ENCODE results near the gene AAMP.

The AAMP gene

DNA sequence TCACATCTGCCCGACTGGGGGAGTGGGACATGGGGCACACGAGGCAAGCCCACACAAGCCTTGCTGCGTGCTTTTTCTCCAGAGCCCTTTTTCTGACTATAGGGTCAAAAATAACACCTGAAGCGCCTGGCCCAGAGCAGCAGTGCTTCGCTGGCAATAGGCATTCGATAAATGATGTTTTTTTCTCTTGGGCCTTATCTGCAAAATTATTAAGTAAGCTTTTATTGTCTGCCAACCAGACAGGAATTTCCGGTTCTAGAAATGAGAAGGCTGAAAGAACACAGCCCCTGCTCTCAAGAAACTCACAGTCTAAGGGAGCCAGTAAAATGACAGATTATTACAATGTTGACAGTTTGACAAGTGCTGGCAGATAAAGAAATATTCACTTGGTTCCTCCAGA lies 25.1 kb upstream of the AAMP start:
- H3K27ac ChIP-seq, result peak overlapping the region in 18 of 21 experiments; percentile 21 to 99 (median 58)
- H3K4me3 ChIP-seq, result no peak overlapping the region

DNA sequence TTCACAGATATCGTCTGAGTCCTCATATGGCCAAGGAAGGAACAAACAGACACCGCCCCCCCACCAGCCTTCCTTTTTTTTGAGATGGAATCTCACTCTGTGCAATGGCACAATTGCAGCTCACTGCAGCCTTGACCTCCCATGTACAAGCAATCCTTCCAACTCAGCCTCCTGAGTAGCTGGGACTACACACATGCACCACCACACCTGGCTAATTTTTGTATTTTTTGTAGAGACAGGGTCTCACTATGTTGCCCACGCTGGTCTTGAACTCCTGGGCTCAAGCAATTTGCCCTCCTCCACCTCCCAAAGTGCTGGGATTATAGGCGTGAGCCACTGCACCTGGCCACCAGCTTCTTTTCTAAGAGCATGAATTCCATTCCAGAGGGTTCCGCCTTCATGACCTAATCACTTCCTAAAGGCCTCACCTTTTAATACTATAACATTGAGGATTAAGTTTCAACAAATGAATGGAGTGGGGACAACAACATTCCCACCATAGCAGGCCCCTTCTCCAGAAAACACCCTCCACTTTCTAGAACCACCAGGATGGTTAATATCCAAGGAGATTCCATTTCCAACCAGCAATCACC lies 24.6 kb upstream of the AAMP start:
- H3K27ac ChIP-seq, result peak overlapping the region in 18 of 21 experiments; percentile 21 to 99 (median 52)
- no peak overlapping the region for H3K4me3 ChIP-seq

DNA sequence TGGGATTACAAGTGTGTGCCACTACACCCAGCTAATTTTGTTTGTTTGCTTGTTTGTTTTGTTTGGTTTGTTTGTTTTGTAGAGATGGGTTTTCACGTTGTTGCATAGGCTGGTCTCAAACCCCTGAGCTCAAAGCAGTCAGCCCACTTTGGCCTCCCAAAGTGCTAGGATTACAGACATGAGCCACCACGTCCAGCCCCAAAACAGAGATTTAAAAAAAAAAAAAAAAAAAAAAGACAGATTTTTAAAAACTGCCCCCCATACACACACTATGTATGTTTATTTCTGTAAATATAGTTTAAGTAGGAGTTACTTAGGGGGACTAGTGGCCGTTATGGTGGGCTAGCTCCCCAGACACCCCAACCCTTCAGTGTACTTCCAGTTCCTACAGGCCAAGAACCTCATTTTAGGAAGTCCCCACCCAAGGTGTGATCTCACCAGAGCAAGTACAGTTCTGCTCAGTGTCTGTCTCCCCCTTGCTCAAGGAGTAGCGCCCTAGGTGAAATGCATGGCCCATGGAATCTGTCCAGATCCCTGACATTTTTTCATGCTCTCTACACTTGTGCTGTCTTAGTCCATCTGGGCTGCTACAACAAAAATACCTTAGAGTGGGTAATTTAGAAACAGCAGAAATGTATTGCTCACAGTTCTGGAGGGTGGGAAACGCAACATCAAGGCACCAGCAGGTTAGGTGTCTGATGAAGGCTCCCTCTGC lies 23.9 kb upstream of the AAMP start:
- H3K4me3 ChIP-seq, result no peak overlapping the region
- H3K27ac ChIP-seq, result peak overlapping the region in 15 of 21 experiments; percentile 21 to 100 (median 73)

DNA sequence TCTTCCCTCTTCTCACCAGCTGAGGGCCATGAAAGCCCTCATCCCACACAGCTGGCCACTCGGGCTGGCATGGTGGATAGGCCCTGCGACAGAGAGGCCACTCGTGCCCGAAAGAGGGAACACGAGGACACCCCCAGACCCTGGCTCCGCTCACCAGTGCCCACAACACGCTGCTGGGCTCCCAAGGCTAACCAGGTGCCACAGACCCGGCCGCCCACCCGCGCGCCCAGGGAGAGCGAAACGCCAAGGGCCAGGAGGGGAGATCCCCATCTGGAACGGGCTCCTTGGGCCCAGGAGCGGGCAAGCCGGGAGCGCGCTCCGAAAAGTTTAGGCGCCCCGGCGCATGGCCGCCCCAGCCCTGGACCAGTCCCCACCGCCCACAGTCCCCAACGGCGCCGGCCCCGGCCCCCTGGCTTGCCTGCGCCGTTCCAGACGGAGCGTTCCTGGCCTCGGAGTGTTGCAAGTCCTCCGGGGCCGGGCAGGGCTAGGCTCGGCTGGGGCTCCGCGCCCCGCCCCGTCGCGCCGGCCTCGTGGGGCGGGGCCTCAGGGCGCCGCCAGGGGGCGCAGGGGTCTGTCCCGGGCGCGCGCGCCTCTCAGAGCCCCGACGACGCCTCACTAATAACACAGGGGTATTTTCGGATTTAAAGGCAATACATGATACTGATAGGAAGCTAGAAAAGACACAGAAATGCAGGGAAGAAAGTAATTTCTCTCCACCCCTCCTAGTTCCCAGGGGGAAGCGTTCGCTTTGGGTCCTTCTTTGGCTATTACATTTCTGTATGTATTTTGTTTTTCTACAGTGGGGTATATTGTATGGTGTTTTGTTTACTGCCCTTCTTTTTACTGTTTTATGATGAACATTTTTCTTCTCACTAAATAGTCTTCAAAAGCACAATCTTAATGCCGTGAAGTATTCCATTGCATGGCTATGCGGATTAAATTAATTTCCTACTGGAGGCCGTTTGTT lies 22.4 kb upstream of the AAMP start, which contains the start of gene TMBIM1:
TSS of gene TMBIM1 (minus strand) at position 456 of the 967 bp plus-strand sequence. CDS start 10,362 bp downstream, outside the sequence.
- H3K27ac ChIP-seq, result peak within 1 kb of the TSS; percentile 83 to 100 (median 98)
- H3K4me3 ChIP-seq, result peak within 1 kb of the TSS; percentile 65 to 89 (median 82)

DNA sequence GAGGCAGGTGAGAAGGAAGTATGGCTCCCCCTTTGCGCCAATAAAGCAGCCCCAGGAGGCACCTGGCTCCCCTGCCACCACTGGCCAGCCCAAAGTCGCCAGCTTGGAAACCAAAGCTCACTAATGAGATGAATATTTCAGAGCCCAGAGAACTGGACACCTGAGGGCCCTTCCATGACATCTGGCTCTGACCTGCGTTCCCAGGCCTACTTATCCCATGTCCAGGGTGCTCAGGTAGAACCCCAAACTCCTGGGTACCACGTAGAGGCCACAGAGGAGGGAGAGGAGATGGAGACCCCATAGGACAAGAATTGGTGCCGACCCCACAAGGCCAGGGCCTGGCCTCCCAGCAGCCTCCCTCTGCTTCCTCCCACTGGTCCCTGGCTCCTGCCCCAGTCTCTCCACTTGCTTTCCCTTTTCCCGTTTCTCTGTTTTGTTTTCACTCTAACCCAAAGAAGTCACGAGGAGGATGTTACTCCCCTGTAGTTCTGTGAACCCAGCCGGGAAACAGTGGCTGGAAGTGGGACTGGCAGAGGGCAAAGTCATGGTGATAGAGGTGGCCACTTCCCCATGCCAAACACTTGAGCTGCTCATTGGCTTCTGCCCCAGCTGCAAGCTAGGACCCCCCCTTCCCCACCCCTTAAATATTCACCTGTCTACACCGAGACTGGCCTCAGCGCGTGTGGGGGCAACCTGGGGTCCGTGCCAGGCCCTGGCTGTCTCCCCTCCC lies 21.5 kb upstream of the AAMP start:
- Histone ChIP-seq H3K4me3 (peak overlapping the region; percentile 65 to 89 (median 82)), H3K27ac (peak overlapping the region; percentile 83 to 100 (median 98))

DNA sequence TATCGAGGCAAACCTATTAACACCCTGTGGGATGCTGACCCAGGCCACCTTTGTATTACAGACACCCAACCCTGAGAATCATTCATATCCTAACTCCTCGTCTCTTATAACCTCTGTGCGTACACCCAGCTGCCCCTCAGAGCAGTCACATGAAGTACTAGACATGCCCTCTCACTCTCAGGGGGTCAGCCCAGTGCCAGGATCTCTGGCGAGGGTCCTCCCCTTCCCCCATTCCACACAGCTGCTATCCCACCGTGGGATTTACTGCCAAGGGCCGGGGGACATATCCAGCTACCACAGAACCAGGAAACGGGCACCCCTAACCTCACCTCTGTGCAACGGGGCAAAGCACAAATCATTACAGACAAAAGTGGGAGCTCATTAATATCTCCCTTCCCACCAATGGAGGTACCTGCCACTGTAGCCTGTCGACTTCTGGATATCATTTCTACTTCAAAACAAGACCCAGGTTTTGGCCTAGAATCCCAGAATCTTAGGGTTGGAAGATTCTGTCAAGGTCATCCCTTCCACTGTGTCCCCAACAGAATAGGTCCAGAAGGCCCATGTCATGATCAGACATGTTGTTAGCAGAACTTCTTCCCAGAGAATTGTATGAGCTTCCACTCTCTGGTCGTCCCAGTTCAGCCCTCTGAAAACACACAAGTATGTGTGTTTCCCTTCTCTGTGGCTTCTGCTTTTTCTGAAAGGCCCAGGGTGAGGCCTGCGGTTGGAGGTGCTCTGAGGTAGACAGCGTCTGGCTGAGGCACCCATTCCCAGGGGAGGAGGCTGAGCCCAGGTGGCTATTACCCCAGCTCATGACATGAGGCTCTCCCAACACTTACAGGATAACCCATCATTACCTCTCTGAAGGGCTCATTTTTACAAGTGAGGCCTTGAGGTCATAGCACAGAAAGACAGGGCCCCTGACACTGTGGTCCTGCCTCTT lies 20.7 kb upstream of the AAMP start:
- Histone ChIP-seq H3K4me3 (peak overlapping the region; percentile 65 to 89 (median 82)), H3K27ac (peak overlapping the region; percentile 83 to 100 (median 98))

DNA sequence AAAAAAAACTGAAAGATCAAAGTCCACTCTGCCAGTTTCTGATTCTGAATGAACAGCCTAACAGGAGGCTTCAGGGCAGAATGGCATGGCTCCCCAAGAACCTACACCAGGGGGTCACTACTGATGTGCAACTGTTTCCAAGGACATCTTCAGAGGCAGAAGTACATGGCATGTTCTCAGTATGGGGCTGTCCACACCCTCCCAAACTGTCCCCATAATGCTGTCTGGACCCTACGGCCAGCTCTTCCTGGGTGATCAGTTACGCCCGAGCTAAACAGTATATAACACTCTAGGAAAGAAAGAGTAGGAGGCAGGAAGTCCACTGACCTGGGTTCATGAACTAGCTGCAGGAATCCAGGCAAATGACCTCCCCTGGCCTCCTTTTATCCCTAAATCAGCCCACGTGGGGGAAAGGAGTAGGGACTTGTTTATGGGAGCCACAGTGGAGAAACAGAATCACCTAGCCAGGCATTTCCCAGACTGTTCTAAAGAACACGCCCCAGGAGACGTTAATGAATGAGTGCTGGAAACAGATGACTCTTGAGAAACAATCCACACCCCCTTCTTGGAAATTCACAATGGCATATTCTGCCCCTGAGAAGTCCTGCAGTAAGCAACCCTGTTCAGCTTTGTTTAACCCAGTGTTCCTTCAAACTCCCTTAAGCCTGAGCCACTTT lies 19.8 kb upstream of the AAMP start:
- H3K4me3 ChIP-seq, result peak overlapping the region; percentile 65 to 89 (median 82)

DNA sequence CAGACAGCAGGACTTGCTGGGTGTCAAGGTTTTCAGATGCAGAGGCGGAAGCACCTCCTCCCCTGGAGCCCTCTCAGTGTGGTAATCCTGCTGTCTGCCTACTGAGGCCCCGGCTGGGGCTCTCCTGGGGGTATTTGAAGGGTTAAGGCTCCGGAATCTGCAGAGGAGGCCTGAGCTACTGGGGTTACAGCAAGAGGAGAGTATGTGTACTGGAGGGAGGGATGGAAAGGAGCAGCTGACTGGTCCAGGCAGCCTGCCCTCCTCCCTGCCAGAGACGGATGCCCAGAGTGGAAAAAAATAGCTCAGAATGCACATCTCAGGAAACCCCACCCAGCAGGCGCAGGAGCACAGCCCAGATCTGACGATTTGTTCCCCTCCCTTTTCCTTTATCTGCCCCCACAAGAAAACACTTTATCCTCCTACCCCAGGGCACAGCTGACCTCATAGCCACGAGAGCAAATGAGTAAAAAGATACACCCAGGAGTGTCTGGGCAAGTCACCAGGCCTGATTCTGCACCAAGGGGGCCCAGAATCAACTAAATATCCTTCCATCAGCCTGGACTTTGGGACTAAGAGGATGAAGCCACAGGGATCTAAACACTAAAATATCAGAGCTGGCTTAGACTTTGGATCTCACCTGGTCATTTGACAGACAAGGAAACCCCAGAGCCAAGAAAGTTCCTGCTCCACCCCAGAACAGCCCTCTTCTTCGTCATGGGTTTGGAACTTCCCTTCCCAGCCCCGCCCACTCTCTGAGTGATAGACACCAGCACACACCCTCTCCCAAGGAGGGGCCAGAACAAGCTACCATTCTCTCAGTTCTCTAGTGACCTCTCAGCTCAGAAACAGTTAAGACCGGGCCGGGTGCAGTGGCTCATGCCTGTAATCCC lies 16.9 kb upstream of the AAMP start:
- Histone ChIP-seq H3K4me3 (peak overlapping the region; percentile 11 to 39 (median 20)), H3K27ac (peak overlapping the region; percentile 59 to 100 (median 98))

More for the DNA sequence above, 19.8 kb upstream of the AAMP start:
- peak overlapping the region; percentile 83 to 100 (median 98) for H3K27ac ChIP-seq

DNA sequence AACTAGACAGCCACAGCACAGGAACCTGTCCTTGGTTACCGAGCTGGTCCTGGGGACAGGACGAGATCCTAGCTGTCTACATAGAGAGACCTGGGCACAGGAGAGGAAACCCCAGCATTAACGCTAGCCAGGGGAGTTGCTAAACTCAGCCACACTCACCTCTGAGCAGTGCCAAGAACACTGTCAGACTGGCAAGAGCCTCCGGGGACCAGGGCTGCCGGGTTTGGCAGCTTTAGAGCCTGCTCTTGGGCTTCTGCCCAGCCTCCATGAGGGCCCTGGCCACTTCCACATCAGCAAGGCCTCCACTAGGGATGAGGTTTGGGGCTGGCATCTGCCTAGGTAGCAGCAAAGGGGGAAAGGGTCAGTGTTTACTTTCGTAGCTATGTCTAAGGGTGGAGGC lies 15.7 kb upstream of the AAMP start:
- Histone ChIP-seq H3K4me3 (peak overlapping the region in 4 of 7 experiments; percentile 19 to 39 (median 26)), H3K27ac (peak overlapping the region; percentile 32 to 100 (median 98))

DNA sequence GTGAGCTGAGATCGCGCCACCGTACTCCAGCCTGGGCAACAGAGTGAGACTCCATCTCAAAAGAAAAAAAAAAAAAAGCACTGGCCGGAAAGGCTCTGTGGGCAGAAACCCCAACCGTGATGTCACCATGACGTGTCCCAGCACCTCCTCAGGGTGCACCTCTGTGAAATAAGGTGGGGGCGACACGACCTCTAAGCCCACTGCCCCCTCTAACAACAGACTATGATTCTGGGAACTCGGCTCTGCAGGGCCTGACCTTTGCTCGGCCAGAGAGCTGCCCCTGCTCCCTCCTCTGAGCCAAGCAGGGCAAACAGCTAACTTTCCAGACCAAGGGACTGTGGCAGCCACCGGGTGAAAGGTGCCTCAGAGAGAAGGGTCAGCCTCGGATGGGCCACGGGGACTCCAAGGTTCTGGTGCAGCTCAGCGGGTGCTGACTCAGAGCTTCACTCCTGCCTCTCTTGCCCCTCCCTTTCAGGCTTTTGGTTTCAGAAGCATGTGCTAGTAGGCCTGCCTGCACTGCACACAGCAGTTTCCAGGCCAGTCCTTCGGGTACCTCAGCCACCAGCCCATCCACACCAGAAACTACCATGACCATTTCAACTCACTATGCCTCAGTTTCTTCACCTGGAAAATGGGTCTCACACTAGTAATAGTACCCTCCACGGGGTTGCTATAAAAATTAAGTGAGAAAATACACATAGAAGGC lies 14.3 kb upstream of the AAMP start:
- Histone ChIP-seq H3K27ac (peak overlapping the region in 17 of 21 experiments; percentile 70 to 100 (median 98)), H3K4me3 (no peak overlapping the region)

DNA sequence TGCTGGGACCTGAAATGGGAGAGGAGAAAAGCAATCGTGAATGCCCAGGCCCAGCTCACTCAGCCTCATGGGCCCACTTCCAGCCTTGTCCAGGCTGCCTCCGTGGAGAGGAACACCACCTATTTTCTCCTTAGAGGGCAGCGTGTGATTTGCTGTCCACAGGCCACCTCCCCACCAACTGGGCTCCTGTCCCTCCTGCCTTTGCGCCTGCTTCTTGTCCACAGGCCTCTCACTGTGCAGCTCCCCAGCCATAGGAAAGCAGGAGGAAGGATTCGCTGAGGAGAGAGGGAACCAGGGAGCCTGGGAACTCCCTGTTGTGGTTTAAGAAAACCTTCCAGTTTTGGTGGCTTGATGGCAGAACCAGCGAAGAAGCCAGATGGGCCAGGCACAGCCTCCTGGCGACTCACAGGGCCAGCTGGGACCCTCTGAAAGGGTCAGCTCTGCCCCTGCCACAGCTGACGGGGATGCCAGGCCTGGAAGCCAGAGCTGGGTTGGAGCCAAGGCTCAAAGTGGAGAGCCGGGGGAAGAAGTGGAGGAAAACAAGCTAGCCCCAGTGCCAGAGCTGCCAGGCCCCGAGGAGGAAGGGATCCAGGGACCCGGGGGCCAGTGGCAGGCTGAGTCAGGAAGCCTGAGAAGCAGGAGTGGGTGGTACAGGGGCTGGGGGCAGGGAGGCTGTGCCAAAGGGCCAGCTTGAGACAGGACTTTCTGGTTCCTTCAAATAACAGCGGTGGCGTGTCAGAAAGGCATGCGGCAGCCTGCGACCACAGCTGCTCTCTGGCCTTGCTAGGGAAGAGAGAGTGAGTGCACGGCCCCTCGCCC lies 12.4 kb upstream of the AAMP start:
- H3K4me3 ChIP-seq, result no peak overlapping the region
- peak overlapping the region; percentile 50 to 100 (median 85) for H3K27ac ChIP-seq

DNA sequence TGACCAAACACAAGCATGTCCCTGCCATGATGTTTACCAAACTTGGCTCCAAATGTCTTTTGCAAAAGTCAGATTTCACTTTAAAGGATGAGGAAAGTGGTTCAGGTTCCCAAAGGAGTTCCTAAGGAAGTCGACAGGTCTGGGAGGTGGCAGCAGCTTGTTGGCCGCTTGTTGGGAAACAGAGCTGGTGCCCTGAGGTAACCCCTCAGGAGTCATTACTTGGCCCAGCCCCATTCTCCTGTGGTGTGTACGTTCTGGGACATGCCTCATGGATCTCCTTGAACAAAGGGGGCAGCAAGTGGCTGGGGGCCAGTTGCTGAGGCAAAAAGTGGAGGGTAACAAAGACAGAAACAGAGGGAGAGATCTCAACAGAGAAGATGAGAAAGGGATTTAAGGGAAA lies 11.5 kb upstream of the AAMP start:
- Histone ChIP-seq H3K4me3 (no peak overlapping the region), H3K27ac (peak overlapping the region in 19 of 21 experiments; percentile 57 to 100 (median 90))

DNA sequence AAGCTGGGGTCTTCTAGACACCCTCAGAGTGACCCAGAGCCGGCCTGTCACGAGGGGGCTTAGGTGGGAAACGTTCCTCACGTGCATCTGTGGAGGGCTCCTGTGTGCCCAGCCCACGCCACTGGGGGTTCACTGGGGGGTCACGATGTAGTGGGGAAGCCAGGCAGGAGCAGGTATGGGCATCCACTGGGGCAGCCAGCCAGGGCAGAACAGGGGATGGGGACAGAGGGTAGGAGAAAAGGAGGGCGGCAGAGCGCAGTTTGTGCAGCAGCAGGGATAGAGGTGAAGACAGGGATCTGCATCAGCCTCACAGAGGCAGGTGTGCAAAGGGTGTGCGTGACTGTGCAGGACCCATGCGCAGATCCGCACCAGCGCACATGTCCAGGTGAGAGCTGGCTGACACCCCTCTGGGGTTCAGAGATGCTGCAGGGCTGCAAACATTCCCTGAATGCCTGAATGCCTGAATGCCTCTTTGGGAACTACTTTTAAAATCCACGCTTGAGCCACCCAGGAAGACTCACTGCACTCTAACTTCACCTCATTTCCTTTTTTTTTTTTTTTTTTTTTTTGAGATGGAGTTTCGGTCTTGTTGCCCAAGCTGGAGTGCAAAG lies 10.4 kb upstream of the AAMP start:
- no peak overlapping the region for H3K4me3 ChIP-seq
- H3K27ac ChIP-seq, result peak overlapping the region in 1 of 21 experiments; percentile 27

DNA sequence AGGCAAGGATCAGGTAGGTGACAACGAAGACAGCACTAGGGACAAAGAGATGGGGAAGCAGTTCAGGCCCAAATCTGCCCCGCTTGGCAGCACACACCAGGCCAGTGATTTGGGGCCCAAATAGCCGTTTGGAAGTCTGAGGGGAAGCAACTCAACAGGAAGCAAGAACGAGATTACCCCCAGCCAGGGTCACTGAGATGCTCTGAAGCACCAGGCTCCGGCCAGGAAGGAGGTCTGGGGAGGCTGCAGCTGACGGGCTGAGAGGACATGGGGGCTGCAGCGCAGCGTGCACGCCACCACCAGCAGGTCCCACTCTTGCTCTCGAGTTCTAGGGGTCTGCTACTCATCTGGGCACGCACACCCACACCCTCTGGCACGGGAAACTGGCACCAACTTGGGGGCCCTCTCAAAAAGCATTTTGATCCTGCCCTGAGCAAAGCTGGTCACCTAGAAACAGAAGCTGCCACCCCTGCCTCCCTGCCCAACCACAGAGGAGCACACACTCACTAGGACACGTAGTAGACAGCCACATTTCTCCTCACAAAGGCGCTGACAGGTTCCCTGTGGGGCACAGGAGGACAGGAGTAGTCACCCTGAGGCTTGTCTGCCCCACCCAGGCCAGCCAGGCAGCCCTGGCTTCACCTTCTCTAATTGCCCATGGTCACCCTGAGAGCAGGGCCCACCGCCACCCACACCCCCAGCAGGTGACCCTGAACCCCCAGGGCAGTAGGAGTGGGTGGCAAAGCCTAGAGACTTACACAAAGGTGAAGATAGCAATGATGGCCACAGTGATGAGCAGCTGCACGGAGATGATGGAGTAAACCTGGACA lies 8.8 kb upstream of the AAMP start:
- Histone ChIP-seq H3K4me3 (no peak overlapping the region), H3K27ac (peak overlapping the region in 5 of 21 experiments; percentile 16 to 54 (median 23))

Data from skin epidermis (tissue), 12 donors.